Measurements from ENCODE around the gene ELANE. TPM values are rescaled to one million over a fixed set of nuclear protein-coding genes. Genes with fewer than 3 reads are reported as not detected.
"Not testable (repeated sequence)": the region's sequence is repeated elsewhere in the genome, so short reads cannot be mapped to it uniquely, and the experiment has no call there.

ELANE gene
- total RNA-seq, 1 donor from 2014 or later, result not detected

DNA sequence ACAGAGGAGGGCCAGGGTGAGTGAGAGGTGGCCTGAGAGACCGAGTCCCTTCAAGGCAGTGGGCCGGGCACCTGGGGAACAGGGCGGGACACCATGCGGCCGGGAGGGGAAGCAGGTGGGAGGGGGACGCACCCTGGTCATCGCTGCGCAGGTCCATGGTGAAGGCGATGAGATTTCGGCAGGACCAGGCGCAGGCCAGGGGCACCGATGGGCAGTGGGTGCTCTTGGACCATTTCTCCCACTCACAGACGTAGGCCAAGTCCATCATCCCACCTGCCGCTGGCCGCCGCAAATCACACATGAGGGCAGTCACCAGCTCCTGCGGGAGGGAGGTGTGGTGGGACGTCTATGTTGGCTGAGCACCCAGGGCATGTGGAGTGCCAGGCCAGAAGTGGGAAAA, 38.7 kb downstream of the ELANE start:
- Mint-ChIP-seq H3K4me3 (peak overlapping the region; percentile 75), H3K36me3 (peaks cover 4% of the 10 kb centered on the region), H3K4me1 (ENCODE audit: unreplicated experiment) (peaks cover 6% of the 10 kb centered on the region), H3K27ac (peak overlapping the region; percentile 62), H3K27me3 (peaks cover 5% of the 10 kb centered on the region), H3K9me3 (no peaks in the 10 kb centered on the region)
- TF ChIP-seq, protein P1, sequence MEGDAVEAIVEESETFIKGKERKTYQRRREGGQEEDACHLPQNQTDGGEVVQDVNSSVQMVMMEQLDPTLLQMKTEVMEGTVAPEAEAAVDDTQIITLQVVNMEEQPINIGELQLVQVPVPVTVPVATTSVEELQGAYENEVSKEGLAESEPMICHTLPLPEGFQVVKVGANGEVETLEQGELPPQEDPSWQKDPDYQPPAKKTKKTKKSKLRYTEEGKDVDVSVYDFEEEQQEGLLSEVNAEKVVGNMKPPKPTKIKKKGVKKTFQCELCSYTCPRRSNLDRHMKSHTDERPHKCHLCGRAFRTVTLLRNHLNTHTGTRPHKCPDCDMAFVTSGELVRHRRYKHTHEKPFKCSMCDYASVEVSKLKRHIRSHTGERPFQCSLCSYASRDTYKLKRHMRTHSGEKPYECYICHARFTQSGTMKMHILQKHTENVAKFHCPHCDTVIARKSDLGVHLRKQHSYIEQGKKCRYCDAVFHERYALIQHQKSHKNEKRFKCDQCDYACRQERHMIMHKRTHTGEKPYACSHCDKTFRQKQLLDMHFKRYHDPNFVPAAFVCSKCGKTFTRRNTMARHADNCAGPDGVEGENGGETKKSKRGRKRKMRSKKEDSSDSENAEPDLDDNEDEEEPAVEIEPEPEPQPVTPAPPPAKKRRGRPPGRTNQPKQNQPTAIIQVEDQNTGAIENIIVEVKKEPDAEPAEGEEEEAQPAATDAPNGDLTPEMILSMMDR (conservative IDR thresholded peaks at IDR 0.05), result no peak
- no peak for DNase-seq (ENCODE audit: extremely low spot score, unreplicated experiment)

DNA sequence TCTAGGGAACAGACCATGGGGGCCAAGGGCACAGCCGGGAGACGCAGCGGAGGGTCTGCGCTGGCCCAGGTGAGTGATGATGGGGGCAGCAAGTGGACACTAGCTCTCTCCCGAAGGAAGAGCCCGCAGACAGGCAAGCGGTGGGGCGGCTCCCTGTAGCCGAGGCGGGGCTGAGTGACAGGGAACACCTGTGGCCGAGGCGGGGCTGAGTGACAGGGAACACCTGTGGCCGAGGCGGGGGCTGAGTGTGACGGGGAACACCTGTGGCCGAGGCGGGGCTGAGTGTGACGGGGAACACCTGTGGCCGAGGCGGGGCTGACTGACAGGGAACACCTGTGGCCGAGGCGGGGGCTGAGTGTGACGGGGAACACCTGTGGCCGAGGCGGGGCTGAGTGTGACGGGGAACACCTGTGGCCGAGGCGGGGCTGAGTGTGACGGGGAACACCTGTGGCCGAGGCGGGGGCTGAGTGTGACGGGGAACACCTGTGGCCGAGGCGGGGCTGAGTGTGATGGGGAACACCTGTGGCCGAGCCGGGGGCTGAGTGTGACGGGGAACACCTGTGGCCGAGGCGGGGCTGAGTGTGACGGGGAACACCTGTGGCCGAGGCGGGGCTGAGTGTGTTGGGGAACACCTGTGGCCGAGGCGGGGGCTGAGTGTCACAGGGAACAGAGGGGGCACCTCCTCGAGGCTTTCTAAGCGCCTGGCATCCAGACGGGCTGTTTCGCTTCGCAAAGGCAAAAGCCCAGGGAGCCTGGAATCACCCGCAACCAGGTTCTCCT, 39.5 kb downstream of the ELANE start:
- H3K9me3 Mint-ChIP-seq; H3K36me3 Mint-ChIP-seq; H3K4me1 Mint-ChIP-seq (ENCODE audit: unreplicated experiment); H3K27me3 Mint-ChIP-seq; DNase-seq (ENCODE audit: extremely low spot score, unreplicated experiment): not testable (repeated sequence)
- H3K27ac Mint-ChIP-seq, result peak overlapping the region; percentile 83
- H3K4me3 Mint-ChIP-seq, result peak overlapping the region; percentile 86

DNA sequence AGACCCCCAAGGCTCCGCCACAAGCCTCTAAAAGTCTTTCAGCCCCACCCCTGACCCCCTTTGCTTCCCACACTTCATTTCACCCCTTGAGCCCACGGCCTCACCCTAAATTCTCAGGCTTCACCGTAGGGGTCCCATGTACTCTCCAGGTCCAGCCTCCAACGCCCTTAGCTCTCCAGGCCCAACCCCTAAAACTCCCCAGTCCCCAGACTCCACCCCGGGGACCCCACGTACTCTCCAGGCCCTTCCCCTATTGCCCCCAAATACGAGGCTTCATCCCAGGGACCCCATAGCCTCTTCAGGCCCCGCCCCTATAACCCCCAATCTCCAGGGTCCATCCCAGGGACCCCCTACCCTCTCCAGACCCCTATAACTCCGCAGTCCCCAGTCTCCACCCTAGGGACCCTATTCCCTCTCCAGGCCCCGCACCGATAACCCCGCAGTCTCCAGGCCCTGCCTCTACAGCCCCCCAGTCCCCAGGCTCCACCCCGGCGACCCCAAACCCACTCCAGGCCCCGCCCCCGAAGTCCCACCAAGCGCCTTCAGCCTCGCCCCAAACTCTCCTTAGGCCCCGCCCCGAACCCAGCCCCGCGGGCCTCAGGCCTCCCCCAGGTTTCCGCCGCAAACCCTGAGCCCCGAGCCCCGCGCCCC, 40.3 kb downstream of the ELANE start:
- peaks cover 6% of the 10 kb centered on the region for H3K4me1 Mint-ChIP-seq (ENCODE audit: unreplicated experiment)
- no peak for DNase-seq (ENCODE audit: extremely low spot score, unreplicated experiment)
- no peaks in the 10 kb centered on the region for H3K9me3 Mint-ChIP-seq
- H3K36me3 Mint-ChIP-seq, result peaks cover 9% of the 10 kb centered on the region
- H3K4me3 Mint-ChIP-seq, result peak overlapping the region; percentile 86
- peaks cover 5% of the 10 kb centered on the region for H3K27me3 Mint-ChIP-seq
- peak overlapping the region; percentile 83 for H3K27ac Mint-ChIP-seq
- TF ChIP-seq, protein P1 (conservative IDR thresholded peaks at IDR 0.05), result no peak

DNA sequence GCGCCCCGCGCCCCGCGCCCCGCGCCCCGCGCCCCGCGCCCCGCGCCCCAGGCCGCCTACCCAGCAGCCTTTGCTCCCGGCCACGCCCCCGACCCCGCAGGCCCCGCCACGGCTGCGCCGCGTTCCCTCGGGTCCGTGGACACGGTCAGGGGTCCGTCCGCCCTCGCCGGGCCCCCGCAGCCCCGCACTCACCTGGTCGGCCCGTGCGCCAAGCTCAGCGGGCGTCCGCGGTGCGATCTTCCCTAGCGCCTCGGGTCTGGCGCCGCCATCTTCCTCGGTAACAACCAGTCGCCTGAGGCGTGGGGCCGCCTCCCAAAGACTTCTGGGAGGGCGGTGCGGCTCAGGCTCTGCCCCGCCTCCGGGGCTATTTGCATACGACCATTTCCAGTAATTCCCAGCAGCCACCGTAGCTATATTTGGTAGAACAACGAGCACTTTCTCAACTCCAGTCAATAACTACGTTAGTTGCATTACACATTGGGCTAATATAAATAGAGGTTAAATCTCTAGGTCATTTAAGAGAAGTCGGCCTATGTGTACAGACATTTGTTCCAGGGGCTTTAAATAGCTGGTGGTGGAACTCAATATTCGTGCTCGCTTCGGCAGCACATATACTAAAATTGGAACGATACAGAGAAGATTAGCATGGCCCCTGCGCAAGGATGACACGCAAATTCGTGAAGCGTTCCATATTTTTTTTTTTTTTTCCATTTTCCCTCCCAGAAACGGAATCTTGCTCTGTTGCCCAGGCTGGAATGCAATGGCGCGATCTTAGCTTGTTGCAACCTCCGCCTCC, 41.0 kb downstream of the ELANE start, which contains the start of the genes MED16 and RNU6-9:
Gene MED16, minus strand, starts transcription at position 294 of the 796 bp plus-strand sequence. CDS start 2,056 bp downstream, outside the sequence.
Gene RNU6-9, plus strand, starts transcription at position 591 of the 796 bp plus-strand sequence.
- H3K4me3 Mint-ChIP-seq, result peak within 1 kb of the TSS; percentile 95
- H3K27ac Mint-ChIP-seq, result peak within 1 kb of the TSS; percentile 100
- TF ChIP-seq, protein P1 (conservative IDR thresholded peaks at IDR 0.05), result no peak
- H3K36me3 Mint-ChIP-seq, result peaks cover 9% of the 10 kb centered on the region
- DNase-seq (ENCODE audit: extremely low spot score, unreplicated experiment), result peak; percentile 94
- H3K4me1 Mint-ChIP-seq (ENCODE audit: unreplicated experiment), result peaks cover 6% of the 10 kb centered on the region
- peaks cover 5% of the 10 kb centered on the region for H3K27me3 Mint-ChIP-seq
- H3K9me3 Mint-ChIP-seq, result no peaks in the 10 kb centered on the region

DNA sequence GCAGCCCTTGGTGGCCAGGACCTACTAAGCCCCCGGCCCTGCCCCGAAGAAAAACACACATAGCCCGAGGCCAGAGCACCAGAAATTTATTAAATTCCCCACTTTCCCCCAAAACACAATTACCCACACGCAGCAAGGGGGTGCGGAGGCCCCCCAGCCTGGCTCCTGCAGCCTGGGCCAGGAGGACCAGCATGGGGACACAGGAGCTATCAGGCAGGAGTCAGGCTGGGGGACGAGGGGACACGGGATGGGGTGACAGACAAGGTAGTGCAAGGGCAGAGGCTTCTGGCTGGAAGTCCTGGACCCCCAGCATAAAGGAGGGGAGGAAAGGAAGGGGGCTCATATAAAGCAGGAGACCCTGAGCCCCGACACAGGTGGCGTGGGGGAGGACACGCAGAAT, 44.3 kb downstream of the ELANE start:
- Mint-ChIP-seq H3K4me3 (no peak overlapping the region), H3K36me3 (peaks cover 9% of the 10 kb centered on the region), H3K9me3 (no peaks in the 10 kb centered on the region), H3K27me3 (peaks cover 5% of the 10 kb centered on the region), H3K4me1 (ENCODE audit: unreplicated experiment) (peaks cover 6% of the 10 kb centered on the region), H3K27ac (no peak overlapping the region)
- TF ChIP-seq, protein P1 (conservative IDR thresholded peaks at IDR 0.05), result no peak
- DNase-seq (ENCODE audit: extremely low spot score, unreplicated experiment), result no peak

All from type B pancreatic cell (in vitro differentiated cells).